GM23248 (cell line): ENCODE data around the gene LYPD6B. TPM values are rescaled to one million over a fixed set of nuclear protein-coding genes. Genes with fewer than 3 reads are reported as not detected.
"Not testable (repeated sequence)": the region's sequence is repeated elsewhere in the genome, so short reads cannot be mapped to it uniquely, and the experiment has no call there.

Experiments used
- DNase-seq: peaks from one replicate; pipeline ENCODE4 v3.0.0-alpha.2; 2015
- H2AFZ ChIP-seq: fragments of 200-600 bp; sonication (generic); 2 replicates; pipeline ENCODE4 v1.6.1; 2016; ENCODE audit warnings: antibody characterized with exemption
- H3F3A ChIP-seq: fragments of 200-600 bp; sonication (generic); 2 replicates; pipeline ENCODE4 v1.6.1; 2016; ENCODE audit warnings: mild to moderate bottlenecking, antibody characterized with exemption, mixed run types; ENCODE audit not compliant: insufficient read depth
- H3K27ac ChIP-seq: fragments of 200-600 bp; sonication (generic); 2 replicates; pipeline ENCODE4 v1.5.1; 2016; ENCODE audit warnings: mild to moderate bottlenecking
- H3K27me3 ChIP-seq: fragments of 200-600 bp; sonication (generic); replicated peaks from 2 replicates; pipeline ENCODE4 v1.6.1; 2016; ENCODE audit warnings: mild to moderate bottlenecking; ENCODE audit not compliant: insufficient read depth
- H3K36me3 ChIP-seq: fragments of 200-600 bp; sonication (generic); 2 replicates; pipeline ENCODE4 v1.6.1; 2016; ENCODE audit warnings: low read depth, mild to moderate bottlenecking
- H3K4me1 ChIP-seq: fragments of 200-600 bp; sonication (generic); 2 replicates; pipeline ENCODE4 v1.6.1; 2016; ENCODE audit warnings: mild to moderate bottlenecking; ENCODE audit not compliant: insufficient read depth
- H3K4me2 ChIP-seq: fragments of 200-600 bp; sonication (generic); one replicate; pipeline ENCODE4 v1.6.1; 2016; ENCODE audit warnings: mild to moderate bottlenecking; ENCODE audit not compliant: unreplicated experiment
- H3K4me3 ChIP-seq: fragments of 200-600 bp; sonication (generic); 2 replicates; pipeline ENCODE4 v1.5.1; 2016; ENCODE audit warnings: mild to moderate bottlenecking
- H3K79me2 ChIP-seq: fragments of 200-600 bp; sonication (generic); 2 replicates; pipeline ENCODE4 v1.6.1; 2016; ENCODE audit warnings: mild to moderate bottlenecking; ENCODE audit not compliant: insufficient read depth
- H3K9ac ChIP-seq: fragments of 200-600 bp; sonication (generic); 2 replicates; pipeline ENCODE4 v1.6.1; 2016; ENCODE audit warnings: mild to moderate bottlenecking
- H3K9me2 ChIP-seq: fragments of 200-600 bp; sonication (generic); 2 replicates; pipeline ENCODE4 v1.6.1; 2016; ENCODE audit warnings: mixed run types, mild to moderate bottlenecking, moderate library complexity; ENCODE audit not compliant: insufficient read depth
- H3K9me3 ChIP-seq: fragments of 200-600 bp; sonication (generic); one replicate; pipeline ENCODE4 v1.6.1; 2017; ENCODE audit warnings: low read depth
- H4K20me1 ChIP-seq: fragments of 200-600 bp; sonication (generic); 2 replicates; pipeline ENCODE4 v1.6.0; 2016; ENCODE audit not compliant: insufficient read depth
- EZH2 ChIP-seq: fragments of 200-600 bp; sonication (generic); IDR thresholded peaks from 2 replicates; pipeline ENCODE4 v1.6.1; 2018; ENCODE audit warnings: antibody characterized with exemption, mild to moderate bottlenecking; ENCODE audit not compliant: insufficient read depth, poor library complexity, severe bottlenecking
- EZH2phosphoT487 ChIP-seq: fragments of 200-600 bp; sonication (generic); IDR thresholded peaks from 2 replicates; pipeline ENCODE4 v1.6.1; 2018; ENCODE audit warnings: antibody characterized with exemption, moderate library complexity, mild to moderate bottlenecking, low read depth; ENCODE audit not compliant: insufficient read depth
- WGBS, 2 experiments: methylation state at CpG; one replicate each; pipeline ENCODE4 v1.1.6; 2015 to 2017; ENCODE audit warnings: low lambda C conversion rate in 2 of 2, low coverage in 1 of 2; ENCODE audit errors: missing lambda C conversion rate in 2 of 2; 5-methylcytosine and 5-hydroxymethylcytosine counted together
- in situ Hi-C: fragments of 300-500 bp; cut with MboI; formaldehyde crosslinking; loops from 2 replicates; pipeline ENCODE4 v1.15.0; 2020
- polyA plus RNA-seq: library from polyadenylated mRNA; unstranded; fragments of >200 nt; fragmentation: Nextera tagmentation; extraction: Ambion mirVana; gene quantifications from 2 replicates; pipeline ENCODE4 v1.2.1, GENCODE V29; 2016
- total RNA-seq: library from RNA; depleted of rRNA; stranded (reverse); fragments of >200 nt; shearing (Covaris generic); gene quantifications from 2 replicates; pipeline ENCODE4 v1.2.3, GENCODE V29; 2014

LYPD6B gene
- total and polyA plus RNA-seq, 2 experiments from 2014 or later = 3.9 to 11.4 TPM

- TF ChIP-seq EZH2phosphoT487 (no peak), EZH2 (no peak)
- in situ Hi-C loops = no loop called here
- no peaks in the 10 kb centered on the region for H3K9me3 ChIP-seq
Measured at GRCh38 chr2:149246186-149246585, 207.7 kb downstream of the LYPD6B start.

GRCh38 chr2:149251436-149251835 lies 212.9 kb downstream of the LYPD6B start:
- H3K4me3 ChIP-seq, H3K36me3 ChIP-seq, H3K4me1 ChIP-seq, H3K9me2 ChIP-seq, H3K79me2 ChIP-seq, H3K9me3 ChIP-seq, H2AFZ ChIP-seq, H4K20me1 ChIP-seq, in situ Hi-C loops, H3K27me3 ChIP-seq, H3K27ac ChIP-seq, H3K9ac ChIP-seq, DNase-seq, H3F3A ChIP-seq, H3K4me2 ChIP-seq: not testable (repeated sequence)
- WGBS, 2 experiments = 49 to 52% methylated on average over 3 of the region's 3 CpGs

More at GRCh38 chr2:149246186-149246585, 207.7 kb downstream of the LYPD6B start:
- Histone ChIP-seq H3K36me3 (no peaks in the 10 kb centered on the region), H3K4me2 (no peak overlapping the region), H3K79me2 (no peaks in the 10 kb centered on the region), H3K9ac (no peak overlapping the region), H3K27me3 (no peaks in the 10 kb centered on the region), H3K27ac (no peak overlapping the region), H3K9me2 (no peaks in the 10 kb centered on the region), H3K4me1 (no peaks in the 10 kb centered on the region), H3F3A (no peaks in the 10 kb centered on the region), H2AFZ (no peak overlapping the region), H4K20me1 (no peaks in the 10 kb centered on the region), H3K4me3 (no peak overlapping the region)
- 84 to 86% methylated on average over 3 of the region's 3 CpGs for WGBS, 2 experiments
- DNase-seq = no peak

- H3K9ac ChIP-seq, H3K4me2 ChIP-seq, H3K9me3 ChIP-seq, H3K36me3 ChIP-seq, H2AFZ ChIP-seq, DNase-seq, in situ Hi-C loops, H3F3A ChIP-seq, H3K4me1 ChIP-seq, H3K4me3 ChIP-seq, H3K27me3 ChIP-seq, H3K9me2 ChIP-seq, H3K27ac ChIP-seq, H4K20me1 ChIP-seq, H3K79me2 ChIP-seq: not testable (repeated sequence)
- 21 to 27% methylated on average over 3 of the region's 3 CpGs for WGBS, 2 experiments
Measured at GRCh38 chr2:149256877-149257276, 218.4 kb downstream of the LYPD6B start.

- Histone ChIP-seq H2AFZ (no peak overlapping the region), H3K27ac (no peak overlapping the region), H3K4me2 (no peak overlapping the region), H4K20me1 (no peaks in the 10 kb centered on the region), H3K9me2 (no peaks in the 10 kb centered on the region), H3K4me3 (no peak overlapping the region), H3K4me1 (no peaks in the 10 kb centered on the region), H3K9ac (no peak overlapping the region), H3K36me3 (no peaks in the 10 kb centered on the region), H3F3A (no peaks in the 10 kb centered on the region), H3K79me2 (no peaks in the 10 kb centered on the region), H3K9me3 (no peaks in the 10 kb centered on the region), H3K27me3 (no peaks in the 10 kb centered on the region; the same call in 1 of the 2 replicates)
- no peak for TF ChIP-seq EZH2
- TF ChIP-seq EZH2phosphoT487 = no peak
- in situ Hi-C loops = no loop called here
- DNase-seq = no peak
Measured at GRCh38 chr2:149258531-149258930, 220.0 kb downstream of the LYPD6B start.

GRCh38 chr2:149259136-149259535 lies 220.6 kb downstream of the LYPD6B start:
- DNase-seq = no peak
- no peak overlapping the region for H3K4me3 ChIP-seq
- no peaks in the 10 kb centered on the region; the same call in 1 of the 2 replicates for H3K27me3 ChIP-seq
- no peaks in the 10 kb centered on the region for H3K79me2 ChIP-seq
- H3K9ac ChIP-seq = no peak overlapping the region
- H3K36me3 ChIP-seq = no peaks in the 10 kb centered on the region
- no peaks in the 10 kb centered on the region for H3K9me2 ChIP-seq
- H3K4me1 ChIP-seq = no peaks in the 10 kb centered on the region
- H2AFZ ChIP-seq = no peak overlapping the region
- H3K4me2 ChIP-seq = no peak overlapping the region
- 60 to 70% methylated on average over 4 of the region's 4 CpGs for WGBS, 2 experiments
- no peak overlapping the region for H3K27ac ChIP-seq
- H3F3A ChIP-seq = no peaks in the 10 kb centered on the region
- no peaks in the 10 kb centered on the region for H3K9me3 ChIP-seq
- no peaks in the 10 kb centered on the region for H4K20me1 ChIP-seq
- no peak for TF ChIP-seq EZH2phosphoT487
- no peak for TF ChIP-seq EZH2
- in situ Hi-C loops = no loop called here
